ENCODE data around the gene CHEK2. TPM values are rescaled to one million over a fixed set of nuclear protein-coding genes. Genes with fewer than 3 reads are reported as not detected.
"Not testable (repeated sequence)": the region's sequence is repeated elsewhere in the genome, so short reads cannot be mapped to it uniquely, and the experiment has no call there.

The CHEK2 gene
- total RNA-seq, 1 donor from 2014 or later = 6.3 TPM

DNA sequence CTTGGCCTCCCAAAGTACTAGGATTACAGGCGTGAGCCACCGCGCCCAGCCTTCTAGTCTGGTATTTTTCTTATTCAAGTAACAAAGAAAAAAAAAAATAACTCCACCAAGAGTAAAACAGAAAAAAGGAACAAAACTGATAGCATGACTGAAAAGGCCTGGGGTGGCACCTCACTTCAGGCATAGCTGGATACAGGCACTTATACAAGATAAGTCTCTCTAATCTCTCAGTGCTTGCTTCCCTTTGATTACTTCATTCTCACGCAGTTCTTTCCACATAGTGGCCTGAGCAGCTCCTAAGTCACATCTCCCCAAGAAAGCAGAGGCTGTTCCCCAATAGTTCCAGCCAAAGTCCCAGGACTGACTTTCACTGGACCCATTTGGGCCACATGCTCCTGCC lies 58.7 kb downstream of the CHEK2 start:
- H3K27me3 ChIP-seq (ENCODE audit: control insufficient read depth, insufficient read depth, low read length); H3K4me3 ChIP-seq (ENCODE audit: low read depth, low read length); H3K36me3 ChIP-seq (ENCODE audit: control insufficient read depth, insufficient read depth, low read length); DNase-seq (ENCODE audit: low read depth); FAIRE-seq: not testable (repeated sequence)

DNA sequence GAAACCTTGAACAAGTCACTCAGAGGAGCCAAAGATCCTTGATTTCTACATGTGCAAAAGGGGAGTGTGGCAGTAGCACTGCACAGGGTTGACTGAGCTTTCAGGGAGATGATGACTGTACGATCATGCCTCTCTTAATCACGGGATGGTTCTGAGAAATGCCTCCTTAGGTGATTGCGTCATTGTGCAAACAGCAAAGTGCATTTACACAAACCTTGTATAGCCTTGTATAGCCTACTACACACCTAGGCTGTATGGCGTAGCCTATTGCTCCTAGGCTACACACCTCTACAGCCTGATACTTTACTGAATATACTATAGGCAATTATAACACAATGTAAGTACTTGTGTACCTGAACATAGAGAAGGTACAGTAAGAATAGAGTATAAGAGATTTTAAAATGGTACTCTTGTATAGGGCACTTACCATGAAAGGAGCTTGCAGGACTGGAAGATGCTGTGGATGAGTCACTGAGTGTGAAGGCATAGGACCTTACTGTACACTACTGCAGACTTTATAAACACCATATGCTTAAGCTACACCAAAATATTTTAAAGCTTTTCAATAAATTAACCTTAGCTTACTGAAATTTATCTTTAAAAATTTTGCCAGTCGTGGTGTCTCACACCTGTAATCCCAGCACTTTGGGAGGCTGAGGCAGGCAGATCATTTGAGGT lies 60.7 kb downstream of the CHEK2 start:
- DNase-seq (ENCODE audit: low read depth) = peak; percentile 87
- not testable (repeated sequence) for H3K36me3 ChIP-seq (ENCODE audit: control insufficient read depth, insufficient read depth, low read length); H3K27me3 ChIP-seq (ENCODE audit: control insufficient read depth, insufficient read depth, low read length); FAIRE-seq; H3K4me3 ChIP-seq (ENCODE audit: low read depth, low read length)

DNA sequence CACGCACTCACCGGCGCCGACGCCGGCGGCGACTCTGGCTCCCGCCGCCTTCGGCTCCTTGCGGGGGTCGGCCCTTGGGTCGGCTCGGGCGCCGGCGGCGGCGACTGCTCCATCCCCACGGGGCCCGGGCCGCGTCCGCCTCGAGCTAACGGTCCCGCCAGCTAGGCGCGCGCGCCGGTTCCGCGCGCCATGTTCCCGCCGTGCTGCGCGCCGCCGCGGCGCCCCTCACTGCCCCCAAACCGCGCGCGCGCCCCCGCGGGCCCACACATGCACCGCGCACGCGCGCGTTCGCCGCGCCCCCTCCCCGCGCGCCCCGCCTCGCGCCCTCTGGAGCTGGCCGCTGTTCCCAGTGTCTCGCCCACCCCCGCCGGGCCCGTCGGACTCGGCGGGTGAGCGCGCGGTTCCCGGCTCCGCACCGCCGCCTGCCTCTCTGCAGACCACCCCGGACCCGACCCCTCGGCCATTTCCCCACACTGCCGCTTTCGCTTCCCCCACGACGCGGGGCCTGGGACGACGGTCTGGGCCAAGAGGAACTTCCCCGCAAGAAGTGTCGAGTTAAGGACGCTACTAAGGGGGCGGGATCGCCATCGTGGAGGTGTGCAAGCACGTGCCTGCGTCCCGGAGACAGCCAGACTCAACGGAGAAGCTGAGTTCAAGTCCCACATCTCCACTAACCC lies 61.9 kb downstream of the CHEK2 start, which contains the start of gene TTC28:
TTC28 (minus strand) TSS at position 230 of the 677 bp plus-strand sequence; CDS start at position 113, 117 bp downstream.
- H3K27me3 ChIP-seq (ENCODE audit: control insufficient read depth, insufficient read depth, low read length); DNase-seq (ENCODE audit: low read depth); FAIRE-seq; H3K36me3 ChIP-seq (ENCODE audit: control insufficient read depth, insufficient read depth, low read length): not testable (repeated sequence)
- peak within 1 kb of the TSS; percentile 32 for H3K4me3 ChIP-seq (ENCODE audit: low read depth, low read length)

DNA sequence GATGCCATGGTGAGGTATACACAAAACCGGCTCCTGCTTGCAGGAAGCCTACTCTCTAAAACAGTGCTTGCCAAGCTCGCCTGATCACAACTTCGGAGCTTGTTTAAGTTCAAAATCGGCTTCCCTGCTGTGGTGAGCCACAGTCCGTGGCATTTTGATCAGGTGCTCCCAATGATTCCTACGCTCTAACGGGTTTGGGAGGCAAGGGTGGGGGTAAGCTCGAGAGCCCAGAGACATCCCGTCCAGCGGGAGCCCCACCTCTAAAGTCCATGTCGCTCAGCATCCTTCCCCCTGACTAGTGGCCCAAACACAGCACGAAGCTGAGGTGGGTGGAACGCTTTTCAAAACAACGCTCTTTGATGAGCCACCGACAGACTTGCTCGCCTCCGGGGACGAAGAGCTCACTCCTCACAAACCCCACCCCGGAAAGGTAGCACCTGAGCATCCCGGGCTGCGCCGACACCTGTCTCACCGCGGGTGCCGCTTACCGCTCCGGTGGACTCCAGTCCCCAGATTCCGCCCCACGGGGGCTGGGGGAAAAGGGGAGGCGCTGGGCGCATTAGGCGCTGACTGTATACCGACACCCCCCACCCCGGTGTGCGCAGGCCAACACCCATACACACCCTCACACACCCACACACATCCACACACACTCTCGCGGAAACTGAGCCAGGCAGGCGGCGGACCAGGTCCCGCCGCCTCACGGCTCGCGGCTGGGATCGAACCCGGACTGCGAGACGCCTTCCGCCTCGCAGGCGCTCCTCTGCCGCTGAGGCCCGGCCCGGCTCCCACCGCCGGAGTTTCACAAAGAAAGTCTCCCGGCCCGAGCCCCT lies 62.6 kb downstream of the CHEK2 start:
- H3K27me3 ChIP-seq (ENCODE audit: control insufficient read depth, insufficient read depth, low read length); FAIRE-seq; H3K36me3 ChIP-seq (ENCODE audit: control insufficient read depth, insufficient read depth, low read length); DNase-seq (ENCODE audit: low read depth): not testable (repeated sequence)
- H3K4me3 ChIP-seq (ENCODE audit: low read depth, low read length) = peak overlapping the region; percentile 32

DNA sequence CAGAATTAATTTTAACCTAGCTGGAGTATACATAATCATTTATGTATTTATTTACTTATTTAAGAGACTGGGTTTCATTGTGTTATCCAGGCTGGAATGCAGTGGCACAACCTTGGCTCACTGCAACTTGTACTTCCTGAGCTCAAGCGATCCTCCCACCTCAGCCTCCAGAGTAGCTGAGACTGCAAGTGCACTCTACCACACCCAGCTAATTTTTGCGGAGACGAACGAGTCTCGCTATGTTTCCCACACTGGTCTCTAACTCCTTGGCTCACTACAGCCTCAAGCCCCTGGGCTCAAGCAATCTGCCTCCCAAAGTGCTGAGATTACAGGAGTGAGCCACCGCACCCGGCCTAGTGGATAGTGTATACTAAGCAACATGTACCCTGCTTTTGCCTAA lies 63.5 kb downstream of the CHEK2 start:
- FAIRE-seq; H3K4me3 ChIP-seq (ENCODE audit: low read depth, low read length); H3K36me3 ChIP-seq (ENCODE audit: control insufficient read depth, insufficient read depth, low read length); DNase-seq (ENCODE audit: low read depth); H3K27me3 ChIP-seq (ENCODE audit: control insufficient read depth, insufficient read depth, low read length): not testable (repeated sequence)

DNA sequence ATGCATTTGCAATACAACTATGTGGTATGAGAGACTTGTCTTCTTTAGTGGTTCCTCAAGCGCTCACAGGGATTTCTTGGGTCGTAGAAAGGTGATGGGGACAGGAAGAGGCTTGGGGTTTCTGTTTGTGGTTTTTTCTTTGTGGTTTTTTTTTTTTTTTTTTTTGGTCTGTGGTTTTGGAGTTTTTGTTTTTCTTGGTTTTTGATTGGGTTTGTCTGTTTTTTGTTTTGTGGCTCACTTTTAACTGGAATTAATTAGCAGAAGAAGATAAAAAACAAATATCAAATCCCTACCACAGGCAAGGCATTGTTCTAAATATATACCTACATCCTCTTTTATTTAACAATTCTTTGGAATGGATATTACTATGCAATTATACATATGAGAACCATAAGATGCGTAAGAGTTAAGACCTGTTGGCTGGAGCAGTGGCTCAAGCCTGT lies 67.5 kb downstream of the CHEK2 start:
- H3K4me3 ChIP-seq (ENCODE audit: low read depth, low read length) = no peak overlapping the region
- TF ChIP-seq, protein P1, sequence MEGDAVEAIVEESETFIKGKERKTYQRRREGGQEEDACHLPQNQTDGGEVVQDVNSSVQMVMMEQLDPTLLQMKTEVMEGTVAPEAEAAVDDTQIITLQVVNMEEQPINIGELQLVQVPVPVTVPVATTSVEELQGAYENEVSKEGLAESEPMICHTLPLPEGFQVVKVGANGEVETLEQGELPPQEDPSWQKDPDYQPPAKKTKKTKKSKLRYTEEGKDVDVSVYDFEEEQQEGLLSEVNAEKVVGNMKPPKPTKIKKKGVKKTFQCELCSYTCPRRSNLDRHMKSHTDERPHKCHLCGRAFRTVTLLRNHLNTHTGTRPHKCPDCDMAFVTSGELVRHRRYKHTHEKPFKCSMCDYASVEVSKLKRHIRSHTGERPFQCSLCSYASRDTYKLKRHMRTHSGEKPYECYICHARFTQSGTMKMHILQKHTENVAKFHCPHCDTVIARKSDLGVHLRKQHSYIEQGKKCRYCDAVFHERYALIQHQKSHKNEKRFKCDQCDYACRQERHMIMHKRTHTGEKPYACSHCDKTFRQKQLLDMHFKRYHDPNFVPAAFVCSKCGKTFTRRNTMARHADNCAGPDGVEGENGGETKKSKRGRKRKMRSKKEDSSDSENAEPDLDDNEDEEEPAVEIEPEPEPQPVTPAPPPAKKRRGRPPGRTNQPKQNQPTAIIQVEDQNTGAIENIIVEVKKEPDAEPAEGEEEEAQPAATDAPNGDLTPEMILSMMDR (IDR thresholded peaks at IDR 0.05; ENCODE audit: insufficient read depth, low read length, severe bottlenecking) = no peak
- peaks cover 5% of the 10 kb centered on the region for H3K27me3 ChIP-seq (ENCODE audit: control insufficient read depth, insufficient read depth, low read length)
- DNase-seq (ENCODE audit: low read depth) = no peak
- no peak for FAIRE-seq
- no peaks in the 10 kb centered on the region for H3K36me3 ChIP-seq (ENCODE audit: control insufficient read depth, insufficient read depth, low read length)

DNA sequence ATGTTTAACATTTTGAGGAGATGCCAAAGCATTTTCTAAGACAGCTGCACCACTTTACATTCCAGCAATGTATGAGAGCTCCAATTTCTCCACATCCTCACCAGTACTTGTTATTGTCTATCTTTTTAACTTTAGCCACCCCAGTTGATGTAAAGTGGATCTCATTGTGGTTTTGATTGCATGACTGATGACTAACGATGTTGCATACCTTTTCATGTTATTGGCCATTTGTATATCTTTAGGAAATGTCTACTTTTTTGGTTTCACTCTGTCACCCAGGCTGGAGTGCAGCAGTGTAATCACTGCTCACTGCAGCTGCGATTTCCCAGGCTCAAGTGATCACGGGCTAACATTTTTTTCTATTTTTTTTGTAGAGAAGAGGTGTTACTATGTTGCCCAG lies 70.9 kb downstream of the CHEK2 start:
- H3K4me3 ChIP-seq (ENCODE audit: low read depth, low read length) = no peak overlapping the region
- DNase-seq (ENCODE audit: low read depth) = peak; percentile 14
- H3K27me3 ChIP-seq (ENCODE audit: control insufficient read depth, insufficient read depth, low read length) = no peaks in the 10 kb centered on the region
- no peak for FAIRE-seq
- H3K36me3 ChIP-seq (ENCODE audit: control insufficient read depth, insufficient read depth, low read length) = no peaks in the 10 kb centered on the region
- TF ChIP-seq, protein P1 (IDR thresholded peaks at IDR 0.05; ENCODE audit: insufficient read depth, low read length, severe bottlenecking) = no peak

DNA sequence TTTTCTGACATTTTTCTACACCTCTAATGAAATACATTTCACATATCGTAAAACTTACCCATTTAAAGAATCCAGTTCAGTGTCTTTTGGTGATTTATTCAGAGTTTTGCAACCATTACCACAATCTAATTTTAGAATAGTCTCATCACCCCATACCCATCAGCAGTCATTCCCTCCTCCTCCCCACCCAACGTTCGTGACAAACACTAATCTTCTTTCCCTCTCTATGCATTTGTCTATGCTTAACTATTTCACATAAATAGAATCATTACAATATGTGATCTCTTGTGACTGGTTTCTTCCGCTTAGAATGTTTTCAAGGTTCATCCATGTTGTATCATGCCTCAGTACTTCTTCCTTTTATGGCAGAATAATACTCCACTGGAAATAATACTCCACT lies 71.5 kb downstream of the CHEK2 start:
- TF ChIP-seq, protein P1 (IDR thresholded peaks at IDR 0.05; ENCODE audit: insufficient read depth, low read length, severe bottlenecking) = no peak
- Histone ChIP-seq H3K27me3 (ENCODE audit: control insufficient read depth, insufficient read depth, low read length) (no peaks in the 10 kb centered on the region), H3K36me3 (ENCODE audit: control insufficient read depth, insufficient read depth, low read length) (no peaks in the 10 kb centered on the region), H3K4me3 (ENCODE audit: low read depth, low read length) (no peak overlapping the region)
- FAIRE-seq (no peak), DNase-seq (ENCODE audit: low read depth) (no peak)

Data from bronchial epithelial cell (primary cell).